Neural progenitor cell (in vitro differentiated cells): Measurements from ENCODE around the gene BCORL1. TPM values are rescaled to one million over a fixed set of nuclear protein-coding genes. Genes with fewer than 3 reads are reported as not detected.

Source experiments
- DNase-seq: peaks from one replicate; pipeline ENCODE4 v3.0.0-alpha.2; 2016; ENCODE audit warnings: low spot score
- H2AFZ ChIP-seq: fragments of 200-600 bp; sonication (generic); replicated peaks from 2 replicates; pipeline ENCODE4 v1.6.1; 2016; ENCODE audit warnings: antibody characterized with exemption
- H3F3A ChIP-seq: fragments of 200-600 bp; sonication (generic); 2 replicates; pipeline ENCODE4 v1.6.1; 2016; ENCODE audit warnings: antibody characterized with exemption, low read depth
- H3K27ac ChIP-seq: fragments of 200-600 bp; sonication (generic); 2 replicates; pipeline ENCODE4 v1.5.1; 2016; ENCODE audit warnings: mild to moderate bottlenecking
- H3K27me3 ChIP-seq: fragments of 200-600 bp; sonication (generic); 2 replicates; pipeline ENCODE4 v1.6.1; 2016; ENCODE audit warnings: mild to moderate bottlenecking, moderate library complexity
- H3K36me3 ChIP-seq: fragments of 200-600 bp; sonication (generic); 2 replicates; pipeline ENCODE4 v1.5.1; 2016
- H3K4me1 ChIP-seq: fragments of 200-600 bp; sonication (generic); 2 replicates; pipeline ENCODE4 v1.6.1; 2016; ENCODE audit warnings: mixed run types
- H3K4me2 ChIP-seq: fragments of 200-600 bp; sonication (generic); 2 replicates; pipeline ENCODE4 v1.6.1; 2016
- H3K4me3 ChIP-seq: fragments of 200-600 bp; sonication (generic); 2 replicates; pipeline ENCODE4 v1.5.1; 2016
- H3K79me2 ChIP-seq: fragments of 200-600 bp; sonication (generic); 2 replicates; pipeline ENCODE4 v1.6.1; 2016; ENCODE audit warnings: low read depth
- H3K9ac ChIP-seq: fragments of 200-600 bp; sonication (generic); 2 replicates; pipeline ENCODE4 v1.6.1; 2016
- H3K9me3 ChIP-seq: fragments of 200-600 bp; sonication (generic); 2 replicates; pipeline ENCODE4 v1.5.1; 2016; ENCODE audit warnings: low read depth
- H4K20me1 ChIP-seq: fragments of 200-600 bp; sonication (generic); 2 replicates; pipeline ENCODE4 v1.6.1; 2016; ENCODE audit warnings: low read depth
- H3K27ac Mint-ChIP-seq: 3 replicates; pipeline ENCODE4 v1.8.0; 2021; ENCODE audit warnings: mixed read lengths
- H3K27me3 Mint-ChIP-seq: 2 replicates; pipeline ENCODE4 v1.8.0; 2022; ENCODE audit warnings: low read depth, mild to moderate bottlenecking, inconsistent platforms, moderate library complexity, mixed read lengths; ENCODE audit not compliant: insufficient read depth
- H3K36me3 Mint-ChIP-seq: 3 replicates; pipeline ENCODE4 v1.8.0; 2021; ENCODE audit warnings: mixed read lengths
- H3K4me1 Mint-ChIP-seq: 3 replicates; pipeline ENCODE4 v1.8.0; 2021; ENCODE audit warnings: mixed read lengths
- H3K4me3 Mint-ChIP-seq: 3 replicates; pipeline ENCODE4 v1.8.0; 2021; ENCODE audit warnings: mild to moderate bottlenecking, moderate library complexity, mixed read lengths
- H3K9me3 Mint-ChIP-seq: 3 replicates; pipeline ENCODE4 v1.8.0; 2020; ENCODE audit warnings: mixed read lengths
- CTCF ChIP-seq: fragments of 200-600 bp; sonication (generic); IDR thresholded peaks from 2 replicates; pipeline ENCODE4 v1.5.1; 2017; ENCODE audit warnings: antibody characterized with exemption, mild to moderate bottlenecking
- EZH2 ChIP-seq: fragments of 200-600 bp; sonication (generic); IDR thresholded peaks from 2 replicates; pipeline ENCODE4 v1.6.1; 2017; ENCODE audit warnings: antibody characterized with exemption, mild to moderate bottlenecking, moderate library complexity
- EZH2phosphoT487 ChIP-seq: fragments of 200-600 bp; sonication (generic); IDR thresholded peaks from 2 replicates; pipeline ENCODE4 v1.6.1; 2017; ENCODE audit warnings: antibody characterized with exemption
- total RNA-seq: library from RNA; depleted of rRNA; stranded (reverse); fragments of >200 nt; gene quantifications from 2 replicates; pipeline ENCODE4 v1.2.3, GENCODE V29; 2015; ENCODE audit warnings: low replicate concordance

BCORL1 gene
- total RNA-seq, 1 donor from 2014 or later, result 5.1 TPM

- Mint-ChIP-seq H3K4me3 (no peak overlapping the region), H3K27me3 (no peaks in the 10 kb centered on the region), H3K9me3 (peaks cover 7% of the 10 kb centered on the region), H3K27ac (no peak overlapping the region), H3K4me1 (no peaks in the 10 kb centered on the region), H3K36me3 (peaks cover 56% of the 10 kb centered on the region)
- TF ChIP-seq CTCF (no peak), EZH2 (no peak), EZH2phosphoT487 (no peak)
- no peak overlapping the region for H3K4me2 ChIP-seq
- no peak overlapping the region for H3K9ac ChIP-seq
- peaks cover 9% of the 10 kb centered on the region for H3K36me3 ChIP-seq
- H3K27me3 ChIP-seq, result no peaks in the 10 kb centered on the region
- H3K4me1 ChIP-seq, result no peaks in the 10 kb centered on the region
- no peaks in the 10 kb centered on the region for H4K20me1 ChIP-seq
- no peak overlapping the region for H2AFZ ChIP-seq
- no peak overlapping the region for H3K27ac ChIP-seq
- H3K4me3 ChIP-seq, result no peak overlapping the region
- DNase-seq, result no peak
- H3K79me2 ChIP-seq, result no peaks in the 10 kb centered on the region
- peaks cover 4% of the 10 kb centered on the region for H3K9me3 ChIP-seq
- H3F3A ChIP-seq, result no peaks in the 10 kb centered on the region
Observed at GRCh38 chrX:130047416-130047815, 65.0 kb downstream of the BCORL1 start.

- Mint-ChIP-seq H3K4me1 (no peaks in the 10 kb centered on the region), H3K4me3 (no peak overlapping the region), H3K27ac (no peak overlapping the region), H3K27me3 (no peaks in the 10 kb centered on the region), H3K9me3 (peaks cover 7% of the 10 kb centered on the region), H3K36me3 (peaks cover 56% of the 10 kb centered on the region)
- Histone ChIP-seq H3K4me1 (no peaks in the 10 kb centered on the region), H3K79me2 (no peaks in the 10 kb centered on the region), H3K27ac (no peak overlapping the region), H3K27me3 (no peaks in the 10 kb centered on the region), H3K4me3 (no peak overlapping the region), H3K9ac (no peak overlapping the region), H3K9me3 (peaks cover 4% of the 10 kb centered on the region), H3K4me2 (no peak overlapping the region), H2AFZ (no peak overlapping the region), H3K36me3 (peaks cover 9% of the 10 kb centered on the region), H4K20me1 (no peaks in the 10 kb centered on the region), H3F3A (no peaks in the 10 kb centered on the region)
- TF ChIP-seq EZH2phosphoT487 (no peak), CTCF (no peak), EZH2 (no peak)
- no peak for DNase-seq
Observed at GRCh38 chrX:130048686-130049222, 66.3 kb downstream of the BCORL1 start.

- peaks cover 9% of the 10 kb centered on the region for H3K36me3 ChIP-seq
- peaks cover 7% of the 10 kb centered on the region for H3K9me3 Mint-ChIP-seq
- no peak overlapping the region for H3K27ac Mint-ChIP-seq
- no peak overlapping the region for H3K4me3 ChIP-seq
- H3K27me3 Mint-ChIP-seq, result no peaks in the 10 kb centered on the region
- no peak overlapping the region for H3K27ac ChIP-seq
- H4K20me1 ChIP-seq, result peaks cover 5% of the 10 kb centered on the region
- H3K79me2 ChIP-seq, result no peaks in the 10 kb centered on the region
- peaks cover 59% of the 10 kb centered on the region for H3K36me3 Mint-ChIP-seq
- peaks cover 4% of the 10 kb centered on the region for H3K9me3 ChIP-seq
- no peak overlapping the region for H3K4me3 Mint-ChIP-seq
- no peaks in the 10 kb centered on the region for H3F3A ChIP-seq
- H3K4me1 Mint-ChIP-seq, result peaks cover 2% of the 10 kb centered on the region
- no peak overlapping the region for H3K4me2 ChIP-seq
- no peak for DNase-seq
- H3K27me3 ChIP-seq, result no peaks in the 10 kb centered on the region
- TF ChIP-seq EZH2phosphoT487, result no peak
- no peak for TF ChIP-seq EZH2
- TF ChIP-seq CTCF, result no peak
- H3K9ac ChIP-seq, result no peak overlapping the region
- no peak overlapping the region for H2AFZ ChIP-seq
- no peaks in the 10 kb centered on the region for H3K4me1 ChIP-seq
Observed at GRCh38 chrX:130049821-130050220, 67.4 kb downstream of the BCORL1 start.
